Suppressor macrophage (primary cell): ENCODE measurements around the gene PRL.

ENCODE experiments used
- DNase-seq, 4 experiments: peaks; one replicate each; pipeline ENCODE4 v3.0.0-alpha.2; 2020 to 2022

Gene PRL

DNA sequence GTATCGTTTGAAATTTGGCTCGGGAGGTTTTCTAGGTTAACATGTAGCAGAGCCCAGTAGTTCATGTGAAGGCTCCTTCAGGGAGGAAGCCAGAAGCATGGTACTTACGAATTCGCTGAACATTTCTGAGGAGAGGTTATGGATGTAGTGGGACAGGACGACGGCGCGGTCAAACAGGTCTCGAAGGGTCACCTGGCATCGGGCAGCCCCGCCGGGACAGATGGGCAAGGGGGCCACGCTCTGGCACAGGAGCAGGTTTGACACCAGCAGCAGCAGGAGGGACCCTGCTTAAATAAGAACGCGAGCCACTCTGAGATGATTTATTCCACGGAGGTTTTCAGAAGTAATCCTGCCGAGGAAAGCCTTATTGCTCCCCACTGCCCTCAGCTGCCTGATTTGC, 2.5 kb downstream of the PRL start:
- DNase-seq = no peak

DNA sequence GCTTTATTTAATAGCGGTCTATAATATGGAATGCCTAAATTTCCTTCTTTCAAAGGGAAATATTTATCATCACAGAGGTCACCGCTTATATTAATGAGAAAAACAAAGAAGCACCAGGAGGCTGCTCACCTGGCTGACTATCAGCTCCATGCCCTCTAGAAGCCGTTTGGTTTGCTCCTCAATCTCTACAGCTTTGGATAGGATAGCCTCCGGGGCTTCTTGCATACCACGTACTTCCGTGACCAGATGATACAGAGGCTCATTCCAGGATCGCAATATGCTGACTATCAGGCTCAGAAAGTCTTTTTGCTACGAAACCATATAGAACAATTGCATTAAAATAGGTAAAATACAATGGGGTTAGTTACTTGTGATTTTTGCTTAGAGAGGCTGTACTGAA, 6.8 kb downstream of the PRL start:
- no peak for DNase-seq

DNA sequence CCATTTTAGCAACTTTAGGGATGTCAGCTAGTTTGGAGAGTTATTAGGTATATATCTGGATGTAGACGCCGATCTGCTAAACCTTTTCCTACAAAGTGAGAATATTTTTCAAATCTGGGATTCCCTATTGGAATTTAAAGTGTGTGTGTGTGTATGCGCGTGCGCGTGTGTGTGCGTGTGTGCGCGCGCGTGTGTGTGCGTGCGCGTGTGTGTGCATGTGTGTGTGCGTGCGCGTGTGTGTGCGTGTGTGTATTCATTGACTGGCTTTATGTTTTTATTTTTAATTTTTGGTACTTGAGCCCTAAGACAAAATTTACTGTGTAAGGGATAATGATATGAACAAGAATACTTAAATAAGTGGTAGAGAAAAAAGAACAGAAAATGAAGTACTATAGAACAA, 8.1 kb downstream of the PRL start:
- DNase-seq = no peak

DNA sequence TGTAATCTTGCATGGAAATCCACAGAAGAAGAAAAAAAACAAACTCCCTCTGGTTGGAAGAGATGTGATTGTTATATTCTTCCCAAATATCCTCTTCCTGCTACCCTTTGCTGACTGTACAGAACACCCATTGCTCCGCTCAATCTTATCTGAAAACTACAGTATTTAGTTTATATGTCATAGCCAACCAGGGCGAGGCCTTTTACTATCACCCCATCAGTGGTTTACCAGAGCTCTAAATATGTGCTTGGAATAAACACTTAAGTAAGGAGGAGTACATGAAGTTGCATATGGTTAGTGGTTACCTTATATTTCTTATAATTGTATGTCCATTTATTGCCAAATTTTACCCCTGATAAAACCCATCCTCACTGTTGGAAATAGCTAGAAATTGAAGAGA, 12.2 kb downstream of the PRL start:
- DNase-seq = no peak

DNA sequence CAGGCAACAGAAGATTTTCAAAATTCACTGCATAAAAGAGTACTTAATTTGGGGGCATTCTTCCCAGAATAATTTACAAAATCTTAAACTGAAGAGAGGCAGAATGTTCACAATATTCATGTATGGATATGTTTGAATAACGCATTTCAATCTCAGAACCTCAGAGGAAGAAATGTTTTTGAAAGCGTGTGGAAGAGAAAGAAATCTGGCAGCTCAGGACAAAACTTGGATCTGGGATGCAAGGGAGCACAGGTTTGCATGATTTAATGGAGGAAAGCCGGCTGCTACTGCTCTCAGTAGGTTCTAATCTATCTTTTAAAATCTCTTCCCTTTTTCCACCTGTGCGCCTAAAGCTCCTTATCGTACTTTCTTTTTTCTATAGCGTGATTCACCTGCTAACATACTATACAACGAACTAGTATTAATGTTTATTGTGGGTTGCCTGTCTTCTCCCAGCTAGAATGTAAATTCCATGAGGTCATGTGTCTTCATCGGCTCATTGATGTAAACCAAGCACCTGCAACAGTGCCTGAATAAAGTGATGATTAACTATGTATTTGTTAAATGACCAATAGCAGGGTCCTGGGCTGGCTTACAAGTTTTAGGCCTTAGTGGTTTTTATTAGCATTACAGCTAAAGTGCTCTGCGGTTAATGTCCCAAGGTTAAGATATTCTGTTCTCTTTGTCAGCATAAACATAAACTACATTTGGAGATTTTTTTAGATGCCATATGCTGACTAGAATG, 15.3 kb downstream of the PRL start:
- DNase-seq = no peak

DNA sequence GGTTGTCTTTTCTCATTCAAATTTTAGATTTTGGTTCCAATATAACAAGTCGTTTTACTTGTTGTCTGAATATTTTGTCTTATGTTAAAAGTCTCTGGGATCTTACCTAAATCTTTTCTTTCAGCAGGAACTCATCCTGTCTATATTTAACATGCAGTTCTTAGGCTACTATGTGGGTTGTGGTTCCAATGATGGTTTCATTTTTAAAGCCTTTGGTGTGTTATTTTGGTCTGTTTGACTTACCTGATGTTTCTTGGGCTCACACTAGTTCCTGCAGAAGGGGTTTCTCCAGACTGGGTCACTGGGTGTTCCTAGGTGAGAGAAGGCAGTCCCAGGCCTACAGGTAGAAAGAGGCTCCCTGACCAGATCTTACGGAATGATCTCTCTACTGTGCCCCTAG, 17.4 kb downstream of the PRL start:
- no peak for DNase-seq

DNA sequence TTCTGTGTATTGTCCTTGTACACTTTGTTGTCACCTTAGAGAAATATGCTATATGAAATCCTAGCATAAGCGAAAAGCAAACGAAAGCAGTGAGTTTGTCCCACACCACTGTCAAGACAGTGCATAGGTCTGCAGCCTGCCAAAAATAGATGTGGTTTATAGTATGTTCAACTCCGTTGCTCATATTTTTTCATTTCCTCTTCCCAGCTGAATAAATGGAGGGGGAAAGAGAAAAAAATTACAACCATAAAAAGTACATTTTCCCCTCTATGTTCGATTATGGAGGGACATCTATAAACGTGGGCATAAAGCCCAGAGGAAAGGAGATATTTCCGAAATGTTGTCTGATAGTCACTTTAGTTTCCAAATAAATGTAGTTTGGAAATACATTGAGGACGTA, 25.8 kb downstream of the PRL start:
- peak in 3 of 4 experiments; percentile 2 to 36 (median 4) for DNase-seq

DNA sequence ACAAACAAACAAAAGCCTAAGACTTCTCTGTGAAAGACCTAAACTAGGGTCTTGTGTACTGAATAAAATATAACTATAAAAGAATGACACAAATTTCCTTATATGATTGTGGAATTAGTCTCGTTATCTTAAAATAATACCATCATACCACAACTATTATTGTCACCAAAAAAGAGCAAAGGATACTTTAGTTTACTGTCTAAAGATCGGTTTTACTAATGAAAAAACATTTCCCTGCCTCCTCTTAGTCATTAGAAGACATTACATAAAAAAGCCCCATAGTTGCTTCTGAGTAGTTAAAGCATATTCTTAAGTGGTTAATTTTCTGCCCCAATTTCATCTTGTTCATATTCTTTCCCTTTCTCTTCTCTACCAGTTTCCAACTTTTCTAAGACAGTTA, 33.1 kb downstream of the PRL start:
- no peak for DNase-seq

DNA sequence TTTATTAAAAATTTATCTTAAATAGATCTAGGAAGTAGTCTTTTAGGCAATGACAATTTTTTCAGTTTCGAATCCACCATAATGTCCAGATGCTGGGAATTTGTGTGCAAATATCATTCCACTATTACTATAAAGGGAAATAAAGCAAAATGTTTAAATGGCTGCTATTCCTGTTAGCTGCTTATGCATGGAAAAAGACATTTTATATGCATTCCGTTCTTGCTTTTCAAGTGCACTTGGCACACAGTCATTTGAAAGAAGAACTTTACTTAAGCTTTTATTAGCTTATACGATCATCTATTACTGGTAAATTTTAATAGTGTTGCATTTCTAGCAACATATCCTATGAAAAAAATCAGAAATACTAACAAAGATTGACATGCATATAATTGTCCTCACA, 42.0 kb downstream of the PRL start:
- DNase-seq = no peak

DNA sequence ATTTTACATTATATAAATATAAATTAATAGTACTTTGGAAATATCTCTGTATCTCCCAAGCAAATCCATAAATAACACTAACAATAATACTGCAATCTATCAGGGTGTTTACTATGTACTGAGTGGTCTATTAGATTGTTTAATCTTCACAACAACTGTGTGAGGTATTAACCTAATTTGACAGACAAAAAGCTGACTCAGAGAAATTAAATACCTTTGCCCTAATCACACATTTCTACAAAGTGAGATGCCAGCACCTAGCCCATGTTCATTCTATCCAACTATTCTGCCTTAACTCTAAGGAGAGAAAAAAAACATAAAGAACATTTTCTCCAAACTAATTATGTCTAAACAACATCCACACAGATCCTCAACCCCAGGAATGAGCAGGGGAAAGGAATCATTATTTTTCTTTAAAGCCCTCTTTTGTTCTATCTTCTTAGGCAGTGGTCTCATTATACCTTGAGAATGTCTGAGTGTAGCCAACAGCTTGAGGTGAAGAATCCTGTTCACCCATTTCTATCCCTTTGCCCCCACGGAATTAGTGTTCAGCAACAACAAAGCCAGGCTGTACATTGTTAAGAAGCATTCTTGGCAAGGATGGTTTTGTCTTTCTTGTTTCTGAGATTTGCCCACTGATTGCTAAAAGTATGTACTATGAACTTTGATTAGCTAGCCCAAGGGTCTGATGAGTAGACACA, 42.7 kb downstream of the PRL start:
- no peak for DNase-seq

DNA sequence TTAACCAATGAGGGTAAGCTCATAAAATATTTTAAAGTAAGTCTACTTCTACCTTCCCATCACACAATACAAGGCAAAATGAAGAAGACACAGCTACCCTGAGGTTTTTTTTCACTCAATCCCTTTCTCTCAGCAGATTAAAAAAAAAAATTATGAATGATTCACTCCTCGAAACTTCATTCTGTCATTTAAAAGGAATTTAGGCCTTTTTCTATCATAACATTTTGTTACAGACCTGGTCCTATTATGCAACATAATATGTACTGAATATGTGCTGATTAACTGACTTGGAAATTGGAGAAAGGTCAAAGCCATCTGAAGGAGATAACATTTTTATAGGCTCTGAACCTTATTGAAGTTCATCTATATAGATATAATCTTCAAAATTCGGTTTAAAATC, 45.5 kb downstream of the PRL start:
- no peak for DNase-seq

DNA sequence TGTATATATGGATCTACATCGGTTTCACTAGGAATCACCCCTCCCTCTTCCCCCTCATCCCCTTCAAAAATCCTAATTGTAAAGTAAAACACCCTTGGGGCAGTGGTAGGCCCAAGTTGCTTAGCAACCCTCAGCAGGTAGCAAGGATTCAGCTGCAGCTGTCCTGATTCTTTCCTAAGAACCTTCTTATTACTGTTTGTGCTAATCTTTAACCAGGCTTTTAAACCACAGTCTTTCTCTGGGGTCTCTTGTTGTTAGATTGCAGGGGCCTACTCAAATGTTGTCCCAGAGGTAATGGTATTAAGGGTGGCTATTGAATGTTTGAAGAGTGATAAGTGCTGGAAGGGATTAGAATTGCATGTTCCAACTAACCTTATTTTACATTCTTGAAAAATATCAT, 46.4 kb downstream of the PRL start:
- DNase-seq = no peak

DNA sequence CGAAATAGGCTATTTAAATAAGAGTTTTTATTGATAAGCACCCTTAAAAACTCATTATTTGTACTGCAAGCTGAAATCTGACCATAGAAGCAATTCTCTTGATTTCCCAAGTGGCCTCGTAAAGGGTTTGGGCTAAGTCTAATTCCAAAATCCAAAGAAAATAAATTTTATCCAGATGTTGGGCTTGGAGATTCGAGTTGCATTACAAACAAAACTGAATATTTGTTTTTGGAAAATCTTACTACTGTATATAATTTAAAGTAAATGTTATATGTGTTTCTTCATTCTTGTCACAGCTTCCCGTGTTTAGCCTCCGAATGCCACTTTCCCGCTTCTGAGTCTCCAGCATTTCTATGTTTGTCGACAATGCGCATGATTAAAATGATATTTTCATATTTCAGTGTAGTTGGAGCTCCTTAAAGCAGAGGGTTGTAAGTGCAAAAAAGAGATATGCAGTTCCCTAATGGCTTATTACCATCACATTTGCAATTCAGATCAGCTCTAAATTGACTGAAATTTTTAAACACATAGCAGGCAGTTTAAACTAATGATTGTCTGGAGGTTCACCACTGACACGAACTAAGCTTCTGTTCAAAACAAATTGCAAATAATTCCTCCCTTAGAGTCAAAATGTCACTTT, 47.0 kb downstream of the PRL start:
- no peak for DNase-seq

DNA sequence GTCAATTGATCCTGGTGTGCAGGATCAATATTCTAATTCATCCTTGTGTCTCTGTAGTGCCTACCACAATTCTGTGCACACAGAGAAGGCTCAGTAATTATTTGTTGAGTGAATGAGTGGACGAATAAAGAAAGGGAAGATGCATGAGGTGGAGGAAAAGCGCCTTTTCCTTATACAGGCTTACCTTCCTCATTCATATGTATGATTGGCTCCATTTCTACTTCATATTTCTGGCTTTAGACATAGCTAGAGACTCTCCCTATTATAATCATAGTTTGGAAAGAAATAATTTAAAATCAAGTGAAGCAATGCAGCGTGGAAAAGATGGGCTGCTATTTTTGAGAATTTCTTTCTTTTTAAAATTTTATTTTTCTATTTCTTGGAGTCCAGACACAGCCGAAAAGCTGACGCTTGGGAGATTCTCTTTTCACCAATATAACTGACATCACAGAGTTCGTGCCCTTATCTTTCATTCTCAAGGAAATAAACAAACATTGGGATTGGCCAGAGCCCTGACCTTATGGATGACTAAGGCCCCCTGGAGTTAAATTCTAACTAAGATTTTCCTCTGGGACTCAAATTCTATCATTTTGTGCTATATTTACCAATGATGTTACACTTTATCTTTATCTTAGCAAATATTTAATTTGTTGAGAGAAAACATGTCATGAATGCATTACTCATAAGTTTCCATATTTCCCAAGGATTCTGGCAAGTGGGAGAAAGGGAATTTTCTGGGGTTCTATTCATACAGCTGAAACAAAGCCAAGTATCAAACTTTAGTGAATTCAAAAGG, 48.1 kb downstream of the PRL start:
- no peak for DNase-seq

DNA sequence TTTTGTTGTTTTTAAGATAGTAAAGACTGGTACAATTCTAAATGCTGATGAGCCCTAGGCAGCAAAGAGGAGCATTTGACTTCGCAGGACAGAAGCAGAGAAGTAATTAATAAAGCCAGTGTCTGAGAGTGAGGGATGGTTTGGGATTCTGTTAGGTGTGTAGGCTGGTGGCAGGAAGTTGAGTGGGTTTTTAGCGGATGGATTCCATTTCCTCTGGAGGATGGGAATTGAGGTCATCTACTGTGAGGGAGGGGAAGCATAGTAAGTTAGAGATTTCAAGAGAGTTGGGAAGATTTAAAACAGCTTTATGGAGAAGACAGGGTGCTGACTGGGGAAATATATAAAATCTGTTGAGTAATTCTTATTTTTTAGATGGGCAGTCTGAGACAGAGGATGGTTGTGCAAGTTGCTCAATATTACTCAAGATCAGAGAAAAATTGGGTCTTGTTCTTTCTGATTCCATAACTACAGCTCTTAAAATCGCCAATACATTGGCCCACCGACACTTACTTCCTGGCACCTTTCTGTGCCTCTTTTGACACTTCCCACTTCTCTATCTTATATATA, 48.8 kb downstream of the PRL start:
- DNase-seq = peak in 3 of 4 experiments; percentile 4 to 10 (median 4)

DNA sequence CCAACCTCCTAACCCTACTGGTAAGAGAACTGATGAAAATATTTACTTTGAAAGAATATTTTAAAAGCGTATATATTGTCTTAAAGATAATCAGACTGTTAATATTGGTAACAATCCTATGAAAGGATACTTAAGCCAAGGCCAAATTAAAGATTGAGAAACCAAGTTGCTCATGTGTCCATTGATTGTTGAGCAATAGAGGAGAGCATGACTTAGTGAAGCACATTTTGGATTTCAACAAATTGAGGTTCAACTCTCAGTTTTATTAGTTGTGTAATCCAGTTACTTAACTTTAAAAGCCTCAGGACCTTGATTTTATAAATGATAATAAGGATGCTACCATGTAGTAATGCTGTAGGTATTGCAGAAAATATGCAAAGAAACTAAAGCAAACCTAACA, 56.8 kb downstream of the PRL start:
- DNase-seq = no peak

DNA sequence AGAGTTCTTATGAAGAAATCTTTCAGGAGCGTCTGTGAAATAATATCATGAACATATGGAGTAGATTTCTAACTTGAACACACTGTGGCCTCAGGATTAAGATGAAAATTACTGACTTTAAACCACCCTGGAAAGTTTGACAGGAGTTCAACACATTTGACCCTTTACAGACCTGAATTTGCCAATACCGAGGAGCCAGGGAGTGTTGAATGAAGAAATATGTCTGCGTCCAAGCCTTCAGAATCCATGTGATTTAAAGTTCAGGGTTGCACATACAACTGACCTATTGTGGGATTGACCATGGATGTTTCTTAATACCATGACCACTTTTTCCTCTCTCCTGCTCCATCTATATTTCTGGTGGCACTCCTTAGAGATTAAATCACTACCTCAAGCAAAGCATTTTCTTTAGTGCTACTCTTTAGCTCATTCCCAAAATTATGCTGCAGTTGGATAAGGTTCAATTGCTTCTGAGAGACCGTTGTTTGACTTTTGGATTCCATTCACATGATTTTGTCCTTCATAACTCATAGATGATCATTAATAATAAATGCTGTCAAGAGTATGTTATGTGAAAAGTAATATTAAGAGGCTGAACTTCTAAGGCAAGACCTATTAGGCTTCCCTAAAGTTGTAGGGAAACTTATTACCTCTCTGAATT, 57.4 kb downstream of the PRL start:
- no peak for DNase-seq

DNA sequence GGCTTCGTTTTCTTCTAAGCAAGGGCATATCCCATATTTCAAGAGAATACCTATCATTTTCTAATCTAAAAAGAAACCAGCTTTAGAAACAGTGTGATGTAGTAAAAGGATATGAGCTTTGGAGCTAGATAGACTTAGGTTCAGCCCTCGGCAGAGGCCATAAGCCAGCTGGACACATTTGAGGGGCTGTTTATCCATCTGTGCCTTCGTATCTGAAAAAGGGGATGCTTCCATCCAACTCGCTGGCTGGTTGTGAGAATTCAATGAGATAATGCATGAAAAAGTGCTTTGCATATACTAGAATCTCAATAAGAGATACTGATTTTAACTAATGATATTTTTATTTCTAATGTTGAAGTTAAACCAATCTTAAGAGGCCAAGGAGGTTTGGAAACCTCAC, 58.0 kb downstream of the PRL start:
- DNase-seq = no peak

DNA sequence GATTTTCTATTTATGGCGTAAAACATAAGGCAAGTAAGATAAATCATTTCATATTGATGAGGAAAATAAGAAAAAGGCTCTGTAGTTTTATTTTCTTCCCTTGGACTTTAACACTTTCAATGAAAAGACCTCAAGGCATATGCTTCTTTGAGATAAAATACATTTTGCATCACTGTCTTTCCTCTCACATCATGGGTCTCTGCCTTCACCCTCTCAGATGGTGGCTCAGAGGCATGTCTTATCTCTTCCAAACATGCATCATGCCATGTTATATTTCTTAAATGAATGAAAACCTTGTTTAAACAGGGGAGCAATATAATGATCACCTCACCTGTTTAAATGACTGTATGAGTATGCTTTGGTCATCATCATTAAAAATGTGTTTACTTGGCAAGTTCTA, 59.3 kb downstream of the PRL start:
- DNase-seq = no peak
